Measurements from ENCODE around the gene SWSAP1.
"Not testable (repeated sequence)": the region's sequence is repeated elsewhere in the genome, so short reads cannot be mapped to it uniquely, and the experiment has no call there.

SWSAP1 gene

DNA sequence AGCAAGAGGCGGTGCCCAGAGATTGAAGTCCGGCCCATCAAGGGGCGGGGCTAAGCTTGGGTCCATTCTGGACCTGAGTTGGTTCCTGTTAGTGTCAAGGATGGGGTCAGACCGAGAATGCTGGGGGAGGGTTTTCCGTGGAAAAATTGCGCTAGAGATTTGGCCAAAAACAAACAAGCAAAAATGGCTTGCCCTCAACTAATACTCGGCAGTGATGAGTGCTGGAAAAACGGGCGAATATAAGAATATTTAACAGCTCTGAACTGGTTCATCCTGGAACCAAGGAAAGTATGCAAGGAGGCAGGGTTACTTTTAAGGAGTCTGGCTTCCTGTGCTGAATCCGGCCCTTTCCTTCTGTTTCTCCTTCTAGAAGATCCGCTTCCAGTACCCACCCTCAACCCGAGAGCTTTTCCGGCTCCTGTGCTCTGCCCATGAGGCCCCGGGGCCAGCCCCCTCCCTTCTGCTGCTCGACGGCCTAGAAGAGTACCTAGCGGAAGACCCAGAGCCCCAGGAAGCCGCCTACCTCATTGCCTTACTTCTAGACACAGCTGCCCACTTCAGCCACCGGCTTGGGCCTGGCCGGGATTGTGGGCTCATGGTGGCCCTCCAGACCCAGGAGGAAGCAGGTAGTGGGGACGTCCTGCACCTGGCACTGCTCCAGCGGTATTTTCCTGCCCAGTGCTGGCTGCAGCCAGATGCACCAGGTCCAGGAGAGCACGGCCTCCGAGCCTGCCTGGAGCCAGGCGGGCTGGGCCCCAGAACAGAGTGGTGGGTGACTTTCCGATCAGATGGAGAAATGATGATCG lies 880 bp downstream of the SWSAP1 start:
- in situ Hi-C loops (cut with MboI; ENCODE audit: low pct_unique_long_range_greater_than_20kb, low sequenced_read_pairs) = no loop called here
- peak; percentile 84 for DNase-seq

DNA sequence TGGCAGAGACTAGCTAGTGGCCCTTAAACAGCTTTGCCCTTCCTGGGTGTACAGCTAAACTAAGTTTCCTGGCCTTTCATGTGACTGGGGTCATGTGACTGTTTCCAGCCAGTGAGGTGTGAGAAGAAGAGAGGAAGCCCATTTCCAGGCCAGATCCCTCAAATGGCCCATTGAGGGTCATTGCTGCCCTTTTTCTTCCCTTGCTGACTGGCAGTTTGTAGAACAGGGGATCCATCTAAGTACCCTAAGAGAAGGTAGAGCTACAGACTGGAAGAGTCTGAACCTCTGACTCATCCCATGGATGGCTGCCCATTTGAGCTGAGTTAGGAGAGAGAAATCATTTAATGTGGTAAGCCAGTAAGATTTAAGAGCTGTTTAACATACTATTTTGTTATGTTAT lies 2.8 kb downstream of the SWSAP1 start:
- in situ Hi-C loops (cut with MboI; ENCODE audit: low pct_unique_long_range_greater_than_20kb, low sequenced_read_pairs) = no loop called here
- no peak for DNase-seq

DNA sequence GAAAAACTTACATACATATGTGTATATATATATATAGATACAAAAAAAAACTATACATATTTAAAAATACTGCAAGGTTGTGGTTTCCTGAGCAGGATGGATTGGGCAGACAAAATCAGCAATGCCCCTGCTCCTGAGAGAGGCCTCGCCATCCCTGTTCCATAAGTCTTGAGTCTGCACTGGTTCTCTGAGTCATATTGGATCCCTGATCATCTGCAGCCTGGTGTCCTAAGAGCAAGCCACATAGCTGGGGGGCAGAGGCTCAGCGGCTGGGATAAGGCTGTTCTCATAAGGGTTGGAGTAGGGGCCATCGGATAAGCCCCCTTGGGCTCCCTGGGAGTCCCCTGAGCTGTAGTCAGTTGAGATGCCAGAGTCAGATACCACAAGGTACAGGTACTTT lies 3.3 kb downstream of the SWSAP1 start:
- in situ Hi-C loops (cut with MboI; ENCODE audit: low pct_unique_long_range_greater_than_20kb, low sequenced_read_pairs) = no loop called here
- no peak for DNase-seq

DNA sequence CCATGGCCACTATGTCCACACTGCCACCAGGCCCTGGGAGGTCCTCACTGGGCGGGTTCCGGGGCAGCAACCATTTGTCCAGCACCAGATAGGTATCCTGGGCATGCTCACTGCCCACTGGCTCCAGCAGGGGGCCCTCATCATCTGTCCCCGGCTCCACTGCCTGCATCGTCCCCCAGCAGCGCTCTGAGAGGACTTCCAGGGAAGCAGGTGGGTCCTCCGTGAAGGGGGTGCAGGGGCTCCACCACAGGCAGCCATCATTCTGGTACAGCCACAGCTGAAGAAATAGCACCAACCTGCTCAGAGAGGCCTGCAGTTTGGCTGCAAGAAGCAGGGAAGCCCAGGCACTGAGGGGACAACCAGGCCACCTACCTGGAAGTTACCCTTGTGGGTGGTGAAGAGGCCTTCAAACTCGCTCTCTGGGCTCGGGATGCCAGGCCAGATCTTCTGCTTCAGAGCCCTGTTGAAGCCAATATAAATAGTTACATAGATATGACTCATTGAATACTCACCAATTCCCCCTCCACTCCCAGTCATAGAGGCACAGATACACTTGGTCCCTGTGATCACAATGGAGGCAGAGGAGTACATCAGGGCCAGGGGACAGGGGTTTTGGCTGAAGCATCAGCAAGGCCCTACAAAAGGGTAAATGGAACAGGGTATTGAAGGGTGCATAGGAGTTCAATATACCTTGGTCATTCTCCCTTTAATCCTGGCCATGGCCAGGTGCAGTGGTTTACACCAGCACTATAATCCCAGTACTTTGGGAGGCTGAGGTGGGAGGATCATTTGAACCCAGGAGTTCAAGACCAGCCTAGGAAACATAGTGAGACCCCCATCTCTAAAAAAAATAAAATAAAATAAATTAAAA lies 4.1 kb downstream of the SWSAP1 start:
- in situ Hi-C loops (cut with MboI; ENCODE audit: low pct_unique_long_range_greater_than_20kb, low sequenced_read_pairs) = no loop called here
- DNase-seq = peak; percentile 57

DNA sequence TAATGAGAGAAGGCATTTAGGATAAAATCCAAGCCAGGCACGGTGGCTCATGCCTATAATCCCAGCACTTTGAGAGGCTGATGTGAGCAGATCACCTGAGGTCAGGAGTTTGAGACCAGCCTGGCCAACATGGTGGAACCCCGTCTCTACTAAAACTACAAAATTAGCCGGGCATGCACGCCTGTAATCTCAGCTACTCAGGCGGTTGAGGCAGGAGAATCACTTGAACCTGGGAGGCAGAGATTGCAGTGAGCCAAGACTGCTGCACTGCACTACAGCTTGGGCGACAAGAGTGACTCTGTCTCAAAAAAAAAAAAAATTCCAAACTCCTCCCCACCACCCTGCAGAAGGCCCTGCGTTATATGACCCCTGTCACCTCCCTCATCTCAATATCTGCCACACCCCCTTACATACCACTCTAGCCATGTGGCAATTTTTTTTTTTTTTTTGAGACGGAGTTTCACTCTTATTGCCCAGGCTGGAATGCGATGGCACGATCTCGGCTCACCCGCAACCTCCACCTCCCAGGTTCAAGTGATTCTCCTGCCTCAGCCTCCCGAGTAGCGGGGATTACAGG lies 4.9 kb downstream of the SWSAP1 start:
- in situ Hi-C loops (cut with MboI; ENCODE audit: low pct_unique_long_range_greater_than_20kb, low sequenced_read_pairs); DNase-seq: not testable (repeated sequence)

DNA sequence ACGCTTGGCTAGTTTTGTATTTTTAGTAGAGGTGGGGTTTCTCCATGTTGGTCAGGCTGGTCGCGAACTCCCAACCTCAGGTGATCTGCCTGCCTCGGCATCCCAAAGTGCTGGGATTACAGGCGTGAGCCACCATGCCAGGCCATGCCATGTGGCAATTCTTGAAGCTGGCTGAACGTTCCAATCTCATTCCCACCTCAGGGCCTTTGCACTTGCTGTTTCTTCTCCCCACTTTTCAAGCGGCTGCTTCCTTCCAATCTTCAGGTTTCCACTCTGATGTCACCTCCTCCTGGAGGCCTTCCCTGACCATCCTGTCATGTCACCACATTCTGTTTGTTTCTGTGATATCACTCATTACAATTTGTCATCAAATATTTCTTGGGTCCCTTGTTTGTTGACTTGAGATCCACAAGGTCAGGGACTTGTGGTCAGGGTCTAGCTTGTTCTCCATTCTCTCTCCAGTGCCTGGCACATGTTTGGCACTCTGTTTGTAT lies 5.4 kb downstream of the SWSAP1 start:
- in situ Hi-C loops (cut with MboI; ENCODE audit: low pct_unique_long_range_greater_than_20kb, low sequenced_read_pairs) = no loop called here
- no peak for DNase-seq

DNA sequence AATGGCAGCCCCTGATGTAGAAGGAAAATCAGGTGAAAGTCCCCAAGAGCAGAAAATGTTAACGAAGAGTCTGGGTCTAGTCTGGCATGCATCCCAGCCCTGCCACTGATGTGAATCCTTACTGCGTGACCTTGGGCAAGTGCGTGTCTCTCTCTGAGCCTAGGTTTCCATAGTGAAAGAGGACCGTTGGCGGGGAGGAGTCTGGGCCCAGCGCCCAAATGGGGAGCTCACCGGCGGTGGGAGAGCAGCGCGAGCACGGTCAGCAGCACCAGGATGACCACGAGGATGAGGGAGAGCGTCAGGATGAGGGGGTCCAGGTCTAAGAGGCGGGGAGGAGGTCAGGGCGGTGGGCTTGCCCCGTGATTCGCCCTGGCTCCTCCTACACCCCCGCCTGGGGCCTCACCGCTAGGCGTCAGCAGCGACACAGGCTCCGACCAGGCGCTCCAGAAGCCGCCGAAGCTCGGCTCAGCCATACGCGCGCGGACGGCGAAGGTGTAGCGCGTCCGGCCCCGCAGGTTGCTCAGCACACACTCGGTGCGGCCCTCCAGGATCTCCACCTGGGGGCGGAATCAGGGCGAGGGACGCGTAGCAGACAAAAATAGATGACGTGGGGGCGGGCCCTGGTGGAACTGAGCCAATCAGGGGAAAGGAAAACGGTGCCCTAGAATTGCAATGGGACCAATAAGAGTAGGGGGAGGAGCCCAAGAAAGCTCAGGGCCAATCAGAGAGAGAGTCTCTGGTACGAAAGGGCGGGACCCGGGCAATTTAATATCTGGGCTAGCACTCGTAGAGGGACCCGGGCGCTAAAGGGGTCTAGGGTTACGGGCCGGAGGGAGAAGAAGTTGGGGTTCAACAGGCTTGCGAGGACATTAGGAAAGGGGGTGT lies 6.4 kb downstream of the SWSAP1 start:
- in situ Hi-C loops (cut with MboI; ENCODE audit: low pct_unique_long_range_greater_than_20kb, low sequenced_read_pairs) = no loop called here

DNA sequence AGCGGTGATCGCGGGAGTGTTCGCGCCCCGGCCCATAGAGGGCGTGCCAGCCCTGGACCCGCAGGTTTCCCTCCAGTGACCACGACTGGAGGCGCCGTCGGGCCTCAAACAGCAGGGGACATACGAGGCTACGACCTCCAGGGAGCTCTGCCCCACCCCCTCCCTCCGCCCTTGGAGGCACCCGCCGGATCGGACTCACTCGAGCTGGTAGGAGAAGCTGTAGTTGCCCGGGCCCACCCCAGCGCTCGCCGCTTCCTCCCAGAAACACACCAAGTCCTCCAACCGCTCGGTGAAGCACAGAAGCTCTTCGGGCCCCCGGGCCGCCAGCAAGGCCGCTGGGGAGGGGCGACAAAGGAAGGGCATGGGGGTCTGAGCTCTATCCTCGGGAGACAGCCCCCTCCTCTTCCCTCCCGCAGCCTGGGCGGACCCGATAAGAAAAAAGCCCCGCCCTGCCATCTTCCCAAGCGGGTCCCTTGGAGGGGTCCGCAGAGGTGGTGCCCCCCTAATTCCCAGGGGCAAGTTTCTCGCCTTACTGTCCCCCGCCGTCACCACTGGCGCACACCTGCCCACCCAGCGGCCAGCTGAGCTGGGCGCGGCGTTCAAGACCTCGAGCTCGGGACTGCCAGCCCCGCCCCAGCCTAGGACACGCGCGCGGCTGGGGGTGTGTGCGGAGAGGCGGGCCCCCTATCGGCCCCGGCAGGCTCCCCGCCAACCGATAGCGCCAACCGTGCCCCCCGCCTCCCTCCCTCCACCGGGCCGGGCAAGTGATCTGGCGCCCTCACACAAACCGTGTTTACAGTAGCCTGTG lies 8.6 kb downstream of the SWSAP1 start:
- in situ Hi-C loops (cut with MboI; ENCODE audit: low pct_unique_long_range_greater_than_20kb, low sequenced_read_pairs) = no loop called here
- peak; percentile 78 for DNase-seq

More for the DNA sequence above, 6.4 kb downstream of the SWSAP1 start:
- DNase-seq = peak; percentile 99

DNA sequence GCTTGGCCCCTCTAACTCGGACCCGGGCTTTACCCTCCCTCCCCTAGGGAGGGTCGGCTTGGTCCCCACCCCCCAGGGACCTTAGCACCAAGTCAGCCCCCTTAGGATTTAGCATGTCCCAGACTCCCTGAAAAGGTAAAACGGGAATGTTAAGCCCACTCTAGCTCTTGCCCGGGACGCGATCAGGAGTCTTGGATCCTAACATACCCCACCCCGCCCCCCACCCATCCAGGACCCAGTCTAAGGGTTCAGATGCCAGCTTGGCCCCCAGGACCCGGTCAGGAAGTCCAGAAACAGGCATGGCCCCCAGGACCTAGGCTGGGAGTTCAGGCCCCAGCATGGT lies 9.2 kb downstream of the SWSAP1 start:
- in situ Hi-C loops (cut with MboI; ENCODE audit: low pct_unique_long_range_greater_than_20kb, low sequenced_read_pairs) = no loop called here
- DNase-seq = no peak

DNA sequence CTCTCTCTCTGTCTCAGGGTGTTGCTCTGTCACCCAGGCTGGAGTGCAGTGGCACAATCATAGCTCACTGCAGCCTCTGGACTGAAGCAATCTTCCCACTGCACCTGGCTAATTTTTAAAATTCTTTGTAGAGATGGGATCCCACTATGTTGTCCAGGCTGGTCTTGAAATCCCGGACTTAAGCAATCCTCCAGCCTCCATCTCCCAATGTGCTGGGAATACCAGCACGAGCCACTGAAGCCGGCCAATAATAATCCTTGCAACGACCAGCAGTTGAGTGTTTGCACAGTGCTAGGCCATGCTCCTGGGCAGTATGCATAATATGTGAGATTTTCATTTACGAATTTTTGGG lies 10.3 kb downstream of the SWSAP1 start:
- in situ Hi-C loops (cut with MboI; ENCODE audit: low pct_unique_long_range_greater_than_20kb, low sequenced_read_pairs) = no loop called here

DNA sequence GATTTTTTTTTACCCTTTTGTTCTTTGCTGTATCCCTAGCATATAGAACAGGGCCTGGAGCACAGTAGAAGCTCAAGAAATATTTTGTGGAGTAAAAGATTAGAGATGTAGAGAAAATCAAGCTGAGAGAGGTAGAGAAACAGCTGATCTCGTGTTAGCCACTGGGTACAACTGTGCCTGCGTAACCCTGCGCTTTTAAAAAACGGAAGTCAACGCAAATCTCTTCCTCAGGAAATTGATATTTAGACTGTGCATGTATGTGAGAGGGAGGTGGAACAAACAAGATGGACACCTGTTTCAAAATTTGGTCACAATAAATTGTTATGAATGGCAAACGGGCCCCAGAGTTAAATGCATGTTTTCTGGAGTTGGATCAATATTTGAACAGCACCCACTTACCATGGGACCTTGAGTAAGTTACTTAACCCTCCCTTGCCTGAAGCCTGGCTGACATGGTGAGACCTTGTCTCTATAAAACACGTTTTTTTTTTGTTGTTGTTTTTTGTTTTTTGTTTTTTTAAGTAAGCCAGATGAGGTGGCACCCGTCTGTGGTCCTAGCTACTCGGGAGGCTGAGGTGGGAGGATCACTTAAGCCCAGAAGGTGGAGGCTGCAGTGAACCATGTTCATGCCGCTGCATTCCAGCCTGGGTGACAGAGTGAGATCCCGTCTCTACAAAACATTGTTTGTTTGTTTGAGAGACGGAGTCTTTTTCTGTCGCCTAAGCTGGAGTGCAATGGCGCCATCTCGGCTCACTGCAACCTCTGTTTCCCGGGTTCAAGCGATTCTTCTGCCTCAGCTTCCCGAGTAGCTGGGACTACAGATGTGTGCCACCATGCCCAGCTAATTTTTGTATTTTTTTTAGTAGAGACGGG lies 12.9 kb downstream of the SWSAP1 start:
- DNase-seq = peak; percentile 75
- in situ Hi-C loops (cut with MboI; ENCODE audit: low pct_unique_long_range_greater_than_20kb, low sequenced_read_pairs) = no loop called here

More for the DNA sequence above, 10.3 kb downstream of the SWSAP1 start:
- DNase-seq = no peak

DNA sequence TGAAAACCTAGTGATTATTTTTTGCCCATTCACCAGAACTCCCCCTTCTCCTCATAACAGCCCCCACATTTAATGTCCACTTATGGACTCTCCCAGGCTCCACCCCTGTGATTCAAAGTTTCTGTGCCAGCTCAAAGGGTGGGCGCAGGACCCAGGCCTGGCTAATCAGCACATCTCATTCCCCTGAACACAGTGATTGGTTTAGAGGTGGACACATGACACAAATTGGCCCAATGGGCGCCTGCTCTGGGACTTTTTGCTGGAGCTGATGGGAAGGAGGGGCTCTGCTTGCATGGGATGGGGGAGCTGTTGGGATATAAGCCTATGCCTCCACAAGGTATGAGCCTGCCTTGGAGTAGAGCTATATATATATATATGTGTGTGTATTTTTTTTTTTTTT lies 15.9 kb downstream of the SWSAP1 start:
- in situ Hi-C loops (cut with MboI; ENCODE audit: low pct_unique_long_range_greater_than_20kb, low sequenced_read_pairs) = no loop called here

DNA sequence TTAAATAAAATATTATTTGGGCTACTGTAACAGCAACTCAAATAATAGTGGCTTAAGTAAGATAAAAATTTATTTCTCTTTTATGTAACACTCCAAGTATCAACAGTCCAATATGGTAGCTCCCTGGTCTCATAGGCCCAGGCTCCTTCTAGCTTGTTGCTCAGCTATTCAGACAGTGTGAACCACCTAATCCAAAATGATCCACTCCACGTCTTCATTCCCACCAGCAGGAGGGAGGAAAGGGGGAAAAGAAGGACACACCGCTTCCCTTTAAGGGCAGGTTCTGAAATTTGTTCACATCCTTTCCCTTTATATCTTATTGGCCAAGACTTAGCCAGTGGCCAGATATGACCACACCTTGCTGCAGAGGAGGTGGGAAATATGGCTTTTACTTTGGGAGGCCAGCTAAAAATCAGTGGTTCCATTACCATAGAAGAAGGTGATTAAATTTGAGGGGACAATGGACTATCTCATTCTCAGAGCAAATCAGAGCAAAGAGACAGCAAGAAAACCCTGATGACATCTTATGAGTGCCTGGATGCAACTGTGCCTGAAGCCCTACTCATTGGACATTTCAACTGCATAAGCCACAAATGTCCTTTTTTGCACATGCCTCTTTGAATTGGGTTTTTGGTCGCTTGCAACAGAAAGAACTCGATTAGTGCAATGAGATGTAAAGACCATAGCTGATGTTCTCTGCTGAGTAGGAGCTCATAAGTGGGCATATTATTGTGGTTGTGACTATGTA lies 16.6 kb downstream of the SWSAP1 start:
- in situ Hi-C loops (cut with MboI; ENCODE audit: low pct_unique_long_range_greater_than_20kb, low sequenced_read_pairs) = no loop called here

More for the DNA sequence above, 15.9 kb downstream of the SWSAP1 start:
- DNase-seq = no peak

DNA sequence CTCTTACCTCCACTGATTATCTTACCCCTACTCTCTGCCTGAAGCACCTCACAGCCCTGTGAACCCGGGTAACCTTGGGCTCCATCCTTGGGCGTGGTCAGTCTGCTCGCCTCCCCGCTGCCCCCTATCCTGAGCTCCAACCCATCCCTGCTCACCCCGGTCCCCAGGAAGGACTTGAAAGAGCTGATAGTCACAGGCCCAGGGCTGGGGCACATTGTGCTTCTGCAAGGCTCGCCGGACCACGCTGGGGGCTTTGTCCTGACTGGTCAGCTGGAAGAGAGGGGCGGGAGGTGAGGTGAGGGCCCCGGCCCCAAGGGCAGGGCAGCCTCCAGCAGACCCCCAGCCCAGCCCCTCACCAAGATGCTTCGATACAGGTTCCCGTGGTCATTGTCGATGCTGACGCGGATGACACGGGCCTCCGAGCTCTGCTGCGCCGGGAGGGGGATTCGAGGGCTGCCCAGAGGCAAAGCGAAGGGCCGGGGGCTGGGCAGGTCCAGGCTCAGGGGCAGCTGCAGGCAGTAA lies 22.7 kb downstream of the SWSAP1 start:
- in situ Hi-C loops (cut with MboI; ENCODE audit: low pct_unique_long_range_greater_than_20kb, low sequenced_read_pairs) = no loop called here
- no peak for DNase-seq

More for the DNA sequence above, 16.6 kb downstream of the SWSAP1 start:
- DNase-seq = no peak

DNA sequence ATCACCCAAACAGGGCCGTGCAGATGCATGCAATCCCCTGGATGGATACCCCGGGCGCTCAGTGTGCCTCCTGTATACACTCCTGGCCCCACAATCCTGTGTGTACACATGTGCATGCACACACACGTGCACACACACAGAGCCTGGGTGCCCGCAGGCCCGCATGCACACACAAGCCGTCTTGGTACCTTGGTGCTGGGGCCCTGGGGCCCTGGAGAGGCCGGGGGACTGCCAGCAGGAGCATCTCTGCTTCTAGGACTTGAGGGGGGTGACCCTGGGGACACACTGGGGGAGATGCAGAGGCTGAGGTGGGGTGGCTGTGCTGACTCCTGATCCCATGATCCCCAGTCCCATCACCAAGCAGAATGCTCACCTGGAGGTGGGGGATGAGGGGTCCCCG lies 25.2 kb downstream of the SWSAP1 start:
- no peak for DNase-seq

DNA sequence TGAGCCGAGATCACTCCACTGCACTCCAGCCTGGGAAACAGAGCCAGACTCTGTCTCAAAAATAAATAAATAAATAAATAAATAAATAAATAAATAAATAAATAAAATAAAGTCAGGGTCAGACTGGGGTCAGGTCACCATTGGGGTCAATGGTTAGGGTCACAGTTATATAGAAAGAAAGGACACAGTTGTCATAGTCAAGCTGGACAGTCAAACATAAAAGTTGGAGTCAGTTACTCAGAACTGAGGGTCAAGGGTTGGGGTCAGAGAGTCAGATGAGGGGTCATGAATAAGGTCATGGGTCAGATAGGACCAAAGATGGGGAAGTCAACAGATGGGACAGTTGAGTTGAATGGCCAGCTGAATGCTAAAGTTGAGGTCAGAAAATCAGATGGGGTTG lies 26.3 kb downstream of the SWSAP1 start:
- in situ Hi-C loops (cut with MboI; ENCODE audit: low pct_unique_long_range_greater_than_20kb, low sequenced_read_pairs) = no loop called here
- no peak for DNase-seq

More for the DNA sequence above, 25.2 kb downstream of the SWSAP1 start:
- in situ Hi-C loops (cut with MboI; ENCODE audit: low pct_unique_long_range_greater_than_20kb, low sequenced_read_pairs) = no loop called here

Measured in KBM-7 (cell line).